ENCODE data around the gene IFITM2.

Gene IFITM2

GRCh38 chr11:352456-353031 is 44.9 kb downstream of the IFITM2 start:
- peak; percentile 17 for DNase-seq
- Mint-ChIP-seq H3K9me3 (no peaks in the 10 kb centered on the region), H3K4me1 (peaks cover 48% of the 10 kb centered on the region), H3K27ac (peak overlapping the region; percentile 15), H3K27me3 (peaks cover 37% of the 10 kb centered on the region), H3K4me3 (no peak overlapping the region), H3K36me3 (no peaks in the 10 kb centered on the region)
- CTCF ChIA-PET = interaction anchor here (0.9 kb wide), 1 partner anchor 13 kb away, joined by 3 read pairs; no protein-coding TSS in a partner anchor

- CTCF ChIA-PET = interaction anchor here (0.9 kb wide), 1 partner anchor 13 kb away, joined by 3 read pairs; no protein-coding TSS in a partner anchor
- Mint-ChIP-seq H3K4me1 (peaks cover 48% of the 10 kb centered on the region), H3K4me3 (peak overlapping the region; percentile 25), H3K9me3 (no peaks in the 10 kb centered on the region), H3K27ac (no peak overlapping the region), H3K27me3 (peaks cover 29% of the 10 kb centered on the region), H3K36me3 (no peaks in the 10 kb centered on the region)
- DNase-seq = peak; percentile 17
Measured at GRCh38 chr11:353179-353873, 45.7 kb downstream of the IFITM2 start.

- DNase-seq = peak; percentile 93
- H3K4me3 Mint-ChIP-seq = peak overlapping the region; percentile 80
- peak overlapping the region; percentile 94 for H3K27ac Mint-ChIP-seq
- H3K36me3 Mint-ChIP-seq = peaks cover 1% of the 10 kb centered on the region
- peaks cover 36% of the 10 kb centered on the region for H3K27me3 Mint-ChIP-seq
- peaks cover 41% of the 10 kb centered on the region for H3K4me1 Mint-ChIP-seq
- CTCF ChIA-PET = interaction anchor here (0.7 to 2.5 kb wide), 11 partner anchors 13 to 105 kb away, joined by 3 to 16 read pairs (median 4); partner anchors contain the start of gene IFITM2
- peaks cover 2% of the 10 kb centered on the region for H3K9me3 Mint-ChIP-seq
Measured at GRCh38 chr11:355581-356458, 48.2 kb downstream of the IFITM2 start.

GRCh38 chr11:356610-357009 is 49.0 kb downstream of the IFITM2 start:
- peaks cover 1% of the 10 kb centered on the region for H3K36me3 Mint-ChIP-seq
- H3K27ac Mint-ChIP-seq = no peak overlapping the region
- peaks cover 6% of the 10 kb centered on the region for H3K9me3 Mint-ChIP-seq
- no peak overlapping the region for H3K4me3 Mint-ChIP-seq
- H3K27me3 Mint-ChIP-seq = peaks cover 29% of the 10 kb centered on the region
- peaks cover 33% of the 10 kb centered on the region for H3K4me1 Mint-ChIP-seq
- peak; percentile 2 for DNase-seq
- CTCF ChIA-PET = interaction anchor here (2.5 kb wide), 1 partner anchor 50 kb away, joined by 16 read pairs; no protein-coding TSS in a partner anchor

GRCh38 chr11:357582-357981 is 50.0 kb downstream of the IFITM2 start:
- CTCF ChIA-PET = no interaction called here
- peaks cover 27% of the 10 kb centered on the region for H3K4me1 Mint-ChIP-seq
- peaks cover 1% of the 10 kb centered on the region for H3K36me3 Mint-ChIP-seq
- peaks cover 26% of the 10 kb centered on the region for H3K27me3 Mint-ChIP-seq
- H3K9me3 Mint-ChIP-seq = peaks cover 6% of the 10 kb centered on the region
- no peak overlapping the region for H3K4me3 Mint-ChIP-seq
- no peak overlapping the region for H3K27ac Mint-ChIP-seq
- no peak for DNase-seq

- DNase-seq = peak; percentile 18
- Mint-ChIP-seq H3K4me3 (no peak overlapping the region), H3K36me3 (peaks cover 1% of the 10 kb centered on the region), H3K9me3 (peaks cover 6% of the 10 kb centered on the region), H3K4me1 (peaks cover 21% of the 10 kb centered on the region), H3K27ac (no peak overlapping the region), H3K27me3 (peaks cover 26% of the 10 kb centered on the region)
- CTCF ChIA-PET = interaction anchor here (1.3 to 6.0 kb wide), 2 partner anchors 52 to 160 kb away, joined by 4 to 43 read pairs; partner anchors contain the start of gene IFITM2
Measured at GRCh38 chr11:358129-358800, 50.6 kb downstream of the IFITM2 start.

Data from activated naive CD4-positive, alpha-beta T cell treated with anti-CD3 and anti-CD28 coated beads, Interleukin-2, amount 10 ng/mL, durations not matched to agents 7 days and 5 days (primary cell).